HepG2 (cell line): Measurements from ENCODE around the gene APOM. TPM values are rescaled to one million over a fixed set of nuclear protein-coding genes. Genes with fewer than 3 reads are reported as not detected.

Source experiments
- ATAD3A ChIP-seq: sonication (generic); formaldehyde crosslinking; IDR thresholded peaks from 2 replicates; pipeline ENCODE4 v1.4.0; 2020; ENCODE audit warnings: missing genetic modification reagents
- FOXJ3 ChIP-seq: sonication (generic); formaldehyde crosslinking; IDR thresholded peaks from 2 replicates; pipeline ENCODE4 v1.4.0; 2020; ENCODE audit warnings: missing genetic modification reagents, mild to moderate bottlenecking, borderline replicate concordance
- HES4 ChIP-seq: sonication (generic); formaldehyde crosslinking; IDR thresholded peaks from 2 replicates; pipeline ENCODE4 v1.9.0; 2021; ENCODE audit warnings: mild to moderate bottlenecking, missing genetic modification reagents, borderline replicate concordance
- MAFG ChIP-seq: sonication (generic); formaldehyde crosslinking; IDR thresholded peaks from 2 replicates; pipeline ENCODE4 v1.5.1; 2020; ENCODE audit warnings: mild to moderate bottlenecking, missing genetic modification reagents
- ZNF382 ChIP-seq: sonication (generic); formaldehyde crosslinking; IDR thresholded peaks from 2 replicates; pipeline ENCODE4 v1.5.0; 2020; ENCODE audit warnings: missing genetic modification reagents, mild to moderate bottlenecking, borderline replicate concordance
- ZNF558 ChIP-seq: sonication (generic); formaldehyde crosslinking; IDR thresholded peaks from 2 replicates; pipeline ENCODE4 v1.9.0; 2022; ENCODE audit warnings: mild to moderate bottlenecking, missing genetic modification reagents, borderline replicate concordance
- ZZZ3 ChIP-seq: sonication (generic); formaldehyde crosslinking; IDR thresholded peaks from 2 replicates; pipeline ENCODE4 v1.4.0; 2020; ENCODE audit warnings: missing genetic modification reagents, mild to moderate bottlenecking, borderline replicate concordance
- polyA plus RNA-seq, 8 experiments: library from polyadenylated mRNA; depleted of rRNA in 3 of 8; stranded (reverse) in 7 of 8; unstranded in 1 of 8; fragments of >200 nt; fragmentation: Illumina TruSeq in 4 of 8; extraction: Trizol in 4 of 8; gene quantifications; 2 replicates each; pipeline versions ENCODE4 v1.2.1 to v1.2.3, GENCODE V29; 2011 to 2016; ENCODE audit warnings: low read depth in 4 of 8, missing spikeins in 1 of 8, mixed read lengths in 1 of 8; ENCODE audit not compliant: insufficient read depth in 1 of 8
- total RNA-seq, 5 experiments: library from RNA; depleted of rRNA; stranded (reverse); fragments of >200 nt; fragmentation: Illumina TruSeq; extraction: Trizol; gene quantifications; 2 replicates each; pipeline ENCODE4 v1.2.3, GENCODE V29; 2016; ENCODE audit warnings: low read depth in 1 of 5
- TF ChIP-seq, protein P1 (sequence below): IDR thresholded peaks from 2 replicates; pipeline ENCODE4 v1.6.1; 2016
- TF ChIP-seq, protein P2 (sequence below): IDR thresholded peaks from 2 replicates; pipeline ENCODE4 v1.6.1; 2016; ENCODE audit warnings: control low read depth
- TF ChIP-seq, protein P3 (sequence below): sonication (generic); formaldehyde crosslinking; IDR thresholded peaks from 2 replicates; pipeline ENCODE4 v1.4.0; 2020; ENCODE audit warnings: missing genetic modification reagents, mild to moderate bottlenecking, borderline replicate concordance
- TF ChIP-seq, protein P4 (sequence below): IDR thresholded peaks from 2 replicates; pipeline ENCODE4 v1.6.1; 2016; ENCODE audit warnings: mild to moderate bottlenecking
- TF ChIP-seq, protein P5 (sequence below): IDR thresholded peaks from 2 replicates; pipeline ENCODE4 v1.6.1; 2016; ENCODE audit warnings: low read depth
- TF ChIP-seq, protein P6 (sequence below): sonication (generic); formaldehyde crosslinking; IDR thresholded peaks from 2 replicates; pipeline ENCODE4 v1.4.0; 2020; ENCODE audit warnings: missing genetic modification reagents

Gene APOM
- total and polyA plus RNA-seq, 2 of the 13 experiments (the other 11 are each of a cell fraction or from before 2014, with no cell fraction given) = 98.2 to 1,140 TPM

DNA sequence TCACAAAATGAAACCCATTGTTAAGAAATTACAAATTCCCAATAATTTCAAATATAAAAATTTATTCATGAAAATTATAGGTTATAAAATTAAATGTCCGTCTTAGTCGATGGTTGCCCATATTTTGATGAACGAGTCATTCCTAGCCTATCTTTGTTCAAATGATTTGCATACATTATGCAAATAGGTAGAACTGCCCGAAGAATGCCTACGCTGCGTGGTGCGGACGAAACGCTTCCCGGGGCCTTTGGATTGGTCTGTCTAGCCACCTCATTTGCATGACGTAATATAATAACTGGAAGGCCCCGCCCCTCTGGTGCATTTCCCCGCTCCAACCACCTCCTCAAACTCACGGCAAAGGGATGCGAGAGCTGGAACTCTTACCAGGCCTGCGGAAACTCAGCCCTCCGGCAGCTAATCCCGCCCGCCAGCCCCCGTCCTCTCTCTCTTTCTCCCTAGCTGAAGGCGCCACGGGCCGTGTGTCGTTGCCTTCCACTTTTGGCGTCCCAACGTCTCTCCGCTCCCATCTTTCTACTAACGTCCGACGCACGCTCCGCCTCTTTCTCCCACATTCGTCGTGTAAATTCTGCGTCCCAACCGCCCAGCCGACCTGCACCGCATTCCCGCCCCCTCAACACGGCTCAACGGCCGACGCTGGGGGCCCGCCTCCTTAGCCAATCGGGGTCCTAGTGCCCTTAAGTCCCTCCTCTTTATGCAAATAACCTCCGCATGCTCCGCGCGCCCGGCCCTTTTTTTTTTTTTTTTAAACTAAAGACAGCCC is 35.7 kb upstream of the APOM start (continued):
- TF ChIP-seq ZNF382 (no peak), MAFG (CRISPR knock-in tag) (no peak), ZZZ3 (no peak; the same call in 1 of the 2 replicates), FOXJ3 (CRISPR knock-in tag) (no peak), ZNF558 (CRISPR knock-in tag) (no peak; the same call in 1 of the 2 replicates), HES4 (CRISPR knock-in tag) (peak; percentile 69; the same call in 1 of the 2 replicates), ATAD3A (CRISPR knock-in tag) (0 out of 2 replicates have a peak, but pooled peaks have one; percentile 16)
- TF ChIP-seq, protein P1, sequence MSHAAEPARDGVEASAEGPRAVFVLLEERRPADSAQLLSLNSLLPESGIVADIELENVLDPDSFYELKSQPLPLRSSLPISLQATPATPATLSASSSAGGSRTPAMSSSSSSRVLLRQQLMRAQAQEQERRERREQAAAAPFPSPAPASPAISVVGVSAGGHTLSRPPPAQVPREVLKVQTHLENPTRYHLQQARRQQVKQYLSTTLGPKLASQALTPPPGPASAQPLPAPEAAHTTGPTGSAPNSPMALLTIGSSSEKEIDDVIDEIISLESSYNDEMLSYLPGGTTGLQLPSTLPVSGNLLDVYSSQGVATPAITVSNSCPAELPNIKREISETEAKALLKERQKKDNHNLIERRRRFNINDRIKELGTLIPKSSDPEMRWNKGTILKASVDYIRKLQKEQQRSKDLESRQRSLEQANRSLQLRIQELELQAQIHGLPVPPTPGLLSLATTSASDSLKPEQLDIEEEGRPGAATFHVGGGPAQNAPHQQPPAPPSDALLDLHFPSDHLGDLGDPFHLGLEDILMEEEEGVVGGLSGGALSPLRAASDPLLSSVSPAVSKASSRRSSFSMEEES (CRISPR knock-in tag) = peak; percentile 30
- TF ChIP-seq, protein P2, sequence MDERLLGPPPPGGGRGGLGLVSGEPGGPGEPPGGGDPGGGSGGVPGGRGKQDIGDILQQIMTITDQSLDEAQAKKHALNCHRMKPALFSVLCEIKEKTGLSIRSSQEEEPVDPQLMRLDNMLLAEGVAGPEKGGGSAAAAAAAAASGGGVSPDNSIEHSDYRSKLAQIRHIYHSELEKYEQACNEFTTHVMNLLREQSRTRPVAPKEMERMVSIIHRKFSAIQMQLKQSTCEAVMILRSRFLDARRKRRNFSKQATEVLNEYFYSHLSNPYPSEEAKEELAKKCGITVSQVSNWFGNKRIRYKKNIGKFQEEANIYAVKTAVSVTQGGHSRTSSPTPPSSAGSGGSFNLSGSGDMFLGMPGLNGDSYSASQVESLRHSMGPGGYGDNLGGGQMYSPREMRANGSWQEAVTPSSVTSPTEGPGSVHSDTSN (CRISPR knock-in tag) = no peak
- TF ChIP-seq, protein P3, sequence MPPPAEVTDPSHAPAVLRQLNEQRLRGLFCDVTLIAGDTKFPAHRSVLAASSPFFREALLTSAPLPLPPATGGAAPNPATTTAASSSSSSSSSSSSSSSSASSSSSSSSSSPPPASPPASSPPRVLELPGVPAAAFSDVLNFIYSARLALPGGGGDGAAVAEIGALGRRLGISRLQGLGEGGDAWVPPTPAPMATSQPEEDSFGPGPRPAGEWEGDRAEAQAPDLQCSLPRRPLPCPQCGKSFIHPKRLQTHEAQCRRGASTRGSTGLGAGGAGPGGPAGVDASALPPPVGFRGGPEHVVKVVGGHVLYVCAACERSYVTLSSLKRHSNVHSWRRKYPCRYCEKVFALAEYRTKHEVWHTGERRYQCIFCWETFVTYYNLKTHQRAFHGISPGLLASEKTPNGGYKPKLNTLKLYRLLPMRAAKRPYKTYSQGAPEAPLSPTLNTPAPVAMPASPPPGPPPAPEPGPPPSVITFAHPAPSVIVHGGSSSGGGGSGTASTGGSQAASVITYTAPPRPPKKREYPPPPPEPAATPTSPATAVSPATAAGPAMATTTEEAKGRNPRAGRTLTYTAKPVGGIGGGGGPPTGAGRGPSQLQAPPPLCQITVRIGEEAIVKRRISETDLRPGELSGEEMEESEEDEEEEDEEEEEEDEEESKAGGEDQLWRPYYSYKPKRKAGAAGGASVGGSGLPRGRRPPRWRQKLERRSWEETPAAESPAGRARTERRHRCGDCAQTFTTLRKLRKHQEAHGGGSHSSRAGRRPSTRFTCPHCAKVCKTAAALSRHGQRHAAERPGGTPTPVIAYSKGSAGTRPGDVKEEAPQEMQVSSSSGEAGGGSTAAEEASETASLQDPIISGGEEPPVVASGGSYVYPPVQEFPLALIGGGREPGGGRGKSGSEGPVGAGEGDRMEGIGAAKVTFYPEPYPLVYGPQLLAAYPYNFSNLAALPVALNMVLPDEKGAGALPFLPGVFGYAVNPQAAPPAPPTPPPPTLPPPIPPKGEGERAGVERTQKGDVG = no peak
- TF ChIP-seq, protein P4, sequence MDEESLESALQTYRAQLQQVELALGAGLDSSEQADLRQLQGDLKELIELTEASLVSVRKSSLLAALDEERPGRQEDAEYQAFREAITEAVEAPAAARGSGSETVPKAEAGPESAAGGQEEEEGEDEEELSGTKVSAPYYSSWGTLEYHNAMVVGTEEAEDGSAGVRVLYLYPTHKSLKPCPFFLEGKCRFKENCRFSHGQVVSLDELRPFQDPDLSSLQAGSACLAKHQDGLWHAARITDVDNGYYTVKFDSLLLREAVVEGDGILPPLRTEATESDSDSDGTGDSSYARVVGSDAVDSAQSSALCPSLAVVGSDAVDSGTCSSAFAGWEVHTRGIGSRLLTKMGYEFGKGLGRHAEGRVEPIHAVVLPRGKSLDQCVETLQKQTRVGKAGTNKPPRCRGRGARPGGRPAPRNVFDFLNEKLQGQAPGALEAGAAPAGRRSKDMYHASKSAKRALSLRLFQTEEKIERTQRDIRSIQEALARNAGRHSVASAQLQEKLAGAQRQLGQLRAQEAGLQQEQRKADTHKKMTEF = peak; percentile 59; the same call in 1 of the 2 replicates
- TF ChIP-seq, protein P5, sequence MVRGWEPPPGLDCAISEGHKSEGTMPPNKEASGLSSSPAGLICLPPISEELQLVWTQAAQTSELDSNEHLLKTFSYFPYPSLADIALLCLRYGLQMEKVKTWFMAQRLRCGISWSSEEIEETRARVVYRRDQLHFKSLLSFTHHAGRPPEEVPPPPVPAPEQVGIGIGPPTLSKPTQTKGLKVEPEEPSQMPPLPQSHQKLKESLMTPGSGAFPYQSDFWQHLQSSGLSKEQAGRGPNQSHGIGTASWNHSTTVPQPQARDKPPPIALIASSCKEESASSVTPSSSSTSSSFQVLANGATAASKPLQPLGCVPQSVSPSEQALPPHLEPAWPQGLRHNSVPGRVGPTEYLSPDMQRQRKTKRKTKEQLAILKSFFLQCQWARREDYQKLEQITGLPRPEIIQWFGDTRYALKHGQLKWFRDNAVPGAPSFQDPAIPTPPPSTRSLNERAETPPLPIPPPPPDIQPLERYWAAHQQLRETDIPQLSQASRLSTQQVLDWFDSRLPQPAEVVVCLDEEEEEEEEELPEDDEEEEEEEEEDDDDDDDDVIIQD = peak; percentile 78; the same call in 1 of the 2 replicates
- TF ChIP-seq, protein P6, sequence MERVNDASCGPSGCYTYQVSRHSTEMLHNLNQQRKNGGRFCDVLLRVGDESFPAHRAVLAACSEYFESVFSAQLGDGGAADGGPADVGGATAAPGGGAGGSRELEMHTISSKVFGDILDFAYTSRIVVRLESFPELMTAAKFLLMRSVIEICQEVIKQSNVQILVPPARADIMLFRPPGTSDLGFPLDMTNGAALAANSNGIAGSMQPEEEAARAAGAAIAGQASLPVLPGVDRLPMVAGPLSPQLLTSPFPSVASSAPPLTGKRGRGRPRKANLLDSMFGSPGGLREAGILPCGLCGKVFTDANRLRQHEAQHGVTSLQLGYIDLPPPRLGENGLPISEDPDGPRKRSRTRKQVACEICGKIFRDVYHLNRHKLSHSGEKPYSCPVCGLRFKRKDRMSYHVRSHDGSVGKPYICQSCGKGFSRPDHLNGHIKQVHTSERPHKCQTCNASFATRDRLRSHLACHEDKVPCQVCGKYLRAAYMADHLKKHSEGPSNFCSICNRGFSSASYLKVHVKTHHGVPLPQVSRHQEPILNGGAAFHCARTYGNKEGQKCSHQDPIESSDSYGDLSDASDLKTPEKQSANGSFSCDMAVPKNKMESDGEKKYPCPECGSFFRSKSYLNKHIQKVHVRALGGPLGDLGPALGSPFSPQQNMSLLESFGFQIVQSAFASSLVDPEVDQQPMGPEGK = no peak; the same call in none of the 2 replicates
